OCI-LY3 (cell line): ENCODE data around the gene DNAJC8.

ENCODE experiments used
- H2AFZ ChIP-seq: fragments of 200-600, 300-600 bp; shearing (Covaris generic); 2 replicates; pipeline ENCODE4 v1.6.0; 2014; ENCODE audit warnings: antibody characterized with exemption, low read depth, low read length
- H3K27ac ChIP-seq: fragments of 200-600, 300-600 bp; sonication (generic); 2 replicates; pipeline ENCODE4 v1.5.1; 2014; ENCODE audit warnings: mild to moderate bottlenecking, low read length, moderate library complexity, mixed read lengths
- H3K27me3 ChIP-seq: fragments of 200-600, 300-600 bp; sonication (generic); 2 replicates; pipeline ENCODE4 v1.6.1; 2014; ENCODE audit warnings: low read depth, low read length, mixed read lengths
- H3K36me3 ChIP-seq: fragments of 200-600, 300-600 bp; sonication (generic); replicated peaks from 2 replicates; pipeline ENCODE3; 2014; ENCODE audit warnings: low read depth, low read length, mixed read lengths
- H3K4me1 ChIP-seq: fragments of 300-600, 200-600 bp; sonication (generic); 2 replicates; pipeline ENCODE4 v1.6.1; 2014; ENCODE audit warnings: low read length, mixed read lengths
- H3K4me2 ChIP-seq: fragments of 200-600, 300-600 bp; sonication (generic); 2 replicates; pipeline ENCODE4 v1.6.1; 2014; ENCODE audit warnings: low read length, mixed read lengths
- H3K4me3 ChIP-seq: fragments of 300-600, 200-600 bp; sonication (generic); 2 replicates; pipeline ENCODE4 v1.5.1; 2014; ENCODE audit warnings: antibody characterized with exemption, mild to moderate bottlenecking, low read length, moderate library complexity
- H3K79me2 ChIP-seq: fragments of 300-600, 200-600 bp; shearing (Covaris generic); 2 replicates; pipeline ENCODE4 v1.6.1; 2014; ENCODE audit warnings: mild to moderate bottlenecking, low read length, mixed read lengths
- H3K9ac ChIP-seq: fragments of 300-600, 200-600 bp; shearing (Covaris generic); 2 replicates; pipeline ENCODE4 v1.6.0; 2014; ENCODE audit warnings: mild to moderate bottlenecking, low read length, moderate library complexity
- H3K9me3 ChIP-seq: fragments of 200-600, 300-600 bp; shearing (Covaris generic); 2 replicates; pipeline ENCODE4 v1.6.1; 2014; ENCODE audit warnings: low read length, mixed read lengths; ENCODE audit not compliant: insufficient read depth
- H4K20me1 ChIP-seq: fragments of 200-600, 300-600 bp; sonication (generic); 2 replicates; pipeline ENCODE4 v1.6.1; 2016; ENCODE audit warnings: low read length, mixed read lengths; ENCODE audit not compliant: insufficient read depth
- CTCF ChIP-seq: fragments of 200-600, 300-600 bp; sonication (generic); IDR thresholded peaks from 2 replicates; pipeline ENCODE4 v1.5.1; 2014; ENCODE audit warnings: antibody characterized with exemption, low read length, low read depth
- EZH2phosphoT487 ChIP-seq: fragments of 200-600 bp; shearing (Covaris generic); IDR thresholded peaks from 2 replicates; pipeline ENCODE4 v1.6.1; 2018; ENCODE audit warnings: antibody characterized with exemption, mixed run types, low read depth

Gene DNAJC8

GRCh38 chr1:28180306-28181305 lies 52.2 kb downstream of the DNAJC8 start:
- H3K79me2 ChIP-seq, result no peaks in the 10 kb centered on the region
- H3K4me2 ChIP-seq, result no peak overlapping the region
- no peak overlapping the region for H3K9ac ChIP-seq
- H3K4me1 ChIP-seq, result peaks cover 16% of the 10 kb centered on the region
- no peak overlapping the region for H3K4me3 ChIP-seq
- H3K9me3 ChIP-seq, result no peaks in the 10 kb centered on the region
- H4K20me1 ChIP-seq, result no peaks in the 10 kb centered on the region
- H3K27ac ChIP-seq, result no peak overlapping the region
- peaks cover 11% of the 10 kb centered on the region for H3K27me3 ChIP-seq
- no peaks in the 10 kb centered on the region for H3K36me3 ChIP-seq
- TF ChIP-seq CTCF (no peak), EZH2phosphoT487 (no peak)
- no peak overlapping the region for H2AFZ ChIP-seq

DNA sequence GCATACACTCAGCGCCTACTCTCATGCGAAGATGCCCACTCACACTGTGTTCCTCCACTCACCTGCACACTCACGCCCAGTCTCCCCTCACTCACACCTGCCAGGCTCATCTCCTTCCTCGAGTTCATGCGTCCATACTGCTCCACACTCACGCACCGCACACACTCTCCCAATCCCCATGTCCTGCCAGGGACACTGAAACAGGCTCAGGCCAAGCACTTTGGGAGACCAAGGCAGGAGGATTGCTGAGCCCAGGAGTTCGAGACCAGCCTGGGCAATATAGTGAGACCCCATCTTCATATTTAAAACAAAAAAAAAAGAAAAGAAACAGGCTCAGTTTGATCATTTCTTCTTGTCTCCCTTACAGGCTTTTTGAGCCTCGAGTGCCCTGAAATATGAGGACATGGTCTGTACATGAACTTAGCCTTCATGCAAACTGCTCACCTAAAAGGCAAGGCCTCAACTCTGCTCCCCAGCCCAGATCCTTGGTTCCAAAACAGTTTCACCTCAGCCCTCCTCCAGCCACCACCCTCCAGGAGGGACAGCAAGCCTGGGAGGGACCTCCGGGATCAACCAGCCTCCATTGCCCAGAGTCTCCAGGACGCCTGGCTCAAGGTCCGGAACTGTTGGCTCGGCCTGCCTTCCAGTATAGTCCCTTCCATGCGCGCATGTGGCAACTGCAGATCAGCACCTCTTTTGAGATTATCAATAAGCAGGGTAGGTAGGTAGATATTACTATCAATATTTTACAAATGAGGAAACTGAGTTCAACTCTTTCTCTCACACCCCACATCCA lies 53.9 kb downstream of the DNAJC8 start:
- TF ChIP-seq EZH2phosphoT487 (no peak), CTCF (no peak)
- Histone ChIP-seq H3K4me3 (no peak overlapping the region), H2AFZ (no peak overlapping the region), H3K9me3 (no peaks in the 10 kb centered on the region), H3K9ac (no peak overlapping the region), H3K27ac (no peak overlapping the region), H3K27me3 (peaks cover 18% of the 10 kb centered on the region), H3K36me3 (no peaks in the 10 kb centered on the region), H4K20me1 (no peaks in the 10 kb centered on the region), H3K79me2 (no peaks in the 10 kb centered on the region), H3K4me1 (peaks cover 31% of the 10 kb centered on the region), H3K4me2 (no peak overlapping the region)

DNA sequence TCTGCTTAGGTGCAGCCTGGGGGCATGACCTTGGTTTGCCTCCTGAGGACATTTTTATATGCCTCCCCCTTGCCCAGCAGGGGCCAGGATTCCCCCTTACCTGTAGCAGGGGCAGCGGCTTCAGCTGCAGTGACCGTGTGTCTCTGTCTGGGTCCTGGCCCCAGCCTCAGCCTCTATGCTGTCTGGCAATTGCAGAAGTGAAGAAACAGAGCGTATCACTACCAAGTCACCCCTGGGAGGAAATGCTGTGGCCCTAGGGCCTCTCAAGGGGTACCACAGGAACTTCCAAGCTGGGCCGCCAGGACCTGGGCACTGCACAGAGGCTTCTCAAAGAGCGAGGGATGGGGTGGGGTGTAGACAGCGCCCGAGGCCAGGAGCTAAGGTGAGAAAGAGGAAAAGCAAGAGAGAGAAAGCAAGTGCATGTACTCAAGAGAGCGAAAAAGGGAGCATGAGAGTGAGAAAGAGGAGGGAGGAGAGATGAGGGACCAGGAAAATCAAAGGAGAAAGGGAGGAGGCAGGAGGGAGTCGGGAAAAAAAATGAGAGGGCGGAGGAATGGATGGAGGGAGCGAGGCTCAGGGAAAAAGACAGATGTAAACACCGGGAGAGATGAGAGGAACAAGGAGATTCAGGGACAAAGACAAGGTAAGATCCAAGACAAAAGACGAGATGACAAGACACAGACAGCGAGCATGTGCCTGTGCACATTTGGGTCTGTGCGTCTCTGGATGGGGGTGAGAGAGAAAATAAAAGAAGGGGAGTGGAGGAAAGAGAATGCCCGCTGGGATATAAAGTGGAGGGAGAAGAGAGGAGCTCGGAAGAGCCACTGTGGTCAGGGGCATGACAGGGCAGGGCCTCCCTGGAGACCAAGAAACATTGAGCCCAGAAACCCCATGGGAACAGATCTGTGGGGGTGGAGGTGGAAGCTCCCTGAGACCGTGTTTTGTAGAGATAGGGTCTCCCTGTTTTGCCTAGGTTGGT lies 56.0 kb downstream of the DNAJC8 start, which contains the start of gene PTAFR:
PTAFR (minus strand) TSS at position 199 of the 979 bp plus-strand sequence. CDS start 25,669 bp downstream, outside the sequence.
- Histone ChIP-seq H3K27ac (no peak within 1 kb of the TSS), H3K27me3 (peaks cover 18% of the 10 kb centered on the region), H3K36me3 (no peaks in the 10 kb centered on the region), H3K4me1 (peaks cover 52% of the 10 kb centered on the region), H4K20me1 (no peaks in the 10 kb centered on the region), H2AFZ (peak within 1 kb of the TSS; percentile 73; the same call in 1 of the 2 replicates), H3K9me3 (no peaks in the 10 kb centered on the region), H3K9ac (peak within 1 kb of the TSS; percentile 52; the same call in 1 of the 2 replicates), H3K79me2 (no peaks in the 10 kb centered on the region), H3K4me2 (peak within 1 kb of the TSS; percentile 96), H3K4me3 (peak within 1 kb of the TSS; percentile 65)
- no peak for TF ChIP-seq EZH2phosphoT487
- no peak for TF ChIP-seq CTCF
